ENCODE data around the gene DNAJB4. TPM values are rescaled to one million over a fixed set of nuclear protein-coding genes. Genes with fewer than 3 reads are reported as not detected.

Gene DNAJB4
- total and polyA plus RNA-seq, 2 of the 13 experiments (the other 11 are each of a cell fraction or from before 2014, with no cell fraction given): 4.4 to 18.6 TPM

GRCh38 chr1:77978293-77978968 is 26.3 kb upstream of the DNAJB4 start (continued):
- TF ChIP-seq JUNB (CRISPR knock-in tag; IDR thresholded peaks at IDR 0.05; ENCODE audit: borderline replicate concordance) (0 out of 2 replicates have a peak, but pooled peaks have one; percentile 6), ZNF564 (CRISPR knock-in tag; IDR thresholded peaks at IDR 0.05) (no peak), ZFP90 (CRISPR knock-in tag; IDR thresholded peaks at IDR 0.05; ENCODE audit: borderline replicate concordance) (peak; percentile 27; the same call in 1 of the 2 replicates), ZNF878 (CRISPR knock-in tag; IDR thresholded peaks at IDR 0.05) (no peak), SATB2 (CRISPR knock-in tag; IDR thresholded peaks at IDR 0.05) (peak; percentile 91), HOXA5 (CRISPR knock-in tag; IDR thresholded peaks at IDR 0.05) (0 out of 2 replicates have a peak, but pooled peaks have one; percentile 13), ATRX (CRISPR knock-in tag; IDR thresholded peaks at IDR 0.05; ENCODE audit: borderline replicate concordance) (no peak), ZNF703 (CRISPR knock-in tag; IDR thresholded peaks at IDR 0.05; ENCODE audit: borderline replicate concordance) (no peak), SIN3B (IDR thresholded peaks at IDR 0.05; ENCODE audit: low read length) (peak; percentile 69; the same call in 1 of the 2 replicates), ZNF589 (CRISPR knock-in tag; conservative IDR thresholded peaks at IDR 0.05) (0 out of 2 replicates have a peak, but pooled peaks have one; percentile 60), BRD4 (CRISPR knock-in tag; IDR thresholded peaks at IDR 0.05) (peak; percentile 58; the same call in 1 of the 2 replicates), ZBTB10 (CRISPR knock-in tag; IDR thresholded peaks at IDR 0.05; ENCODE audit: borderline replicate concordance) (peak; percentile 47; the same call in 1 of the 2 replicates), MXI1 (IDR thresholded peaks at IDR 0.05; ENCODE audit: borderline replicate concordance, low read depth, low read length) (0 out of 3 replicates have a peak, but pooled peaks have one; percentile 19), FOXO4 (CRISPR knock-in tag; conservative IDR thresholded peaks at IDR 0.05) (no peak), MYC (CRISPR knock-in tag; IDR thresholded peaks at IDR 0.05; ENCODE audit: borderline replicate concordance) (peak; percentile 74), ATM (IDR thresholded peaks at IDR 0.05; ENCODE audit: borderline replicate concordance) (no peak), ZNF501 (CRISPR knock-in tag; IDR thresholded peaks at IDR 0.05) (no peak), TOPORS (CRISPR knock-in tag; IDR thresholded peaks at IDR 0.05) (0 out of 2 replicates have a peak, but pooled peaks have one; percentile 22), ZNF232 (CRISPR knock-in tag; IDR thresholded peaks at IDR 0.05; ENCODE audit: borderline replicate concordance) (peak; percentile 49; the same call in 1 of the 2 replicates), PLSCR1 (CRISPR knock-in tag; IDR thresholded peaks at IDR 0.05; ENCODE audit: borderline replicate concordance) (0 out of 2 replicates have a peak, but pooled peaks have one; percentile 20), ZNF333 (CRISPR knock-in tag; IDR thresholded peaks at IDR 0.05; ENCODE audit: borderline replicate concordance) (peak; percentile 11; the same call in 1 of the 2 replicates), ZNF496 (CRISPR knock-in tag; IDR thresholded peaks at IDR 0.05; ENCODE audit: insufficient replicate concordance) (no peak), ZSCAN20 (CRISPR knock-in tag; IDR thresholded peaks at IDR 0.05; ENCODE audit: borderline replicate concordance) (peak; percentile 52; the same call in 1 of the 2 replicates), ZNF337 (CRISPR knock-in tag; IDR thresholded peaks at IDR 0.05; ENCODE audit: borderline replicate concordance, low read depth) (no peak), CREB1 (IDR thresholded peaks at IDR 0.05) (0 out of 2 replicates have a peak, but pooled peaks have one; percentile 28), CREB1 (CRISPR knock-in tag; IDR thresholded peaks at IDR 0.05) (no peak)
